Neutrophil (primary cell): ENCODE results near the gene PTPN2.

Source experiments
- H3K27ac ChIP-seq: fragments of 200-600 bp; sonication (generic); 2 replicates; pipeline ENCODE4 v1.5.1; 2016; ENCODE audit warnings: mild to moderate bottlenecking, moderate library complexity
- H3K27me3 ChIP-seq: fragments of 200-600 bp; sonication (generic); 2 replicates; pipeline ENCODE4 v1.6.0; 2016; ENCODE audit warnings: mild to moderate bottlenecking
- H3K36me3 ChIP-seq: fragments of 200-600 bp; sonication (generic); 2 replicates; pipeline ENCODE4 v1.5.1; 2017
- H3K4me1 ChIP-seq, 2 experiments: fragments of 200-600 bp in 1 of 2; sonication (generic) in 1 of 2; 1 replicate in 1 of 2; 2 replicates in 1 of 2; pipeline versions ENCODE4 v1.5.1 to v1.6.1; 2013 to 2016; ENCODE audit warnings: low read depth in 1 of 2, low read length in 1 of 2, mild to moderate bottlenecking in 1 of 2, moderate library complexity in 1 of 2; ENCODE audit not compliant: control insufficient read depth in 1 of 2, insufficient read depth in 1 of 2
- H3K4me3 ChIP-seq, 2 experiments: fragments of 200-600 bp in 1 of 2; sonication (generic) in 1 of 2; 1 replicate in 1 of 2; 2 replicates in 1 of 2; pipeline ENCODE4 v1.5.1; 2013 to 2016; ENCODE audit warnings: low read depth in 1 of 2, low read length in 1 of 2, mild to moderate bottlenecking in 1 of 2, moderate library complexity in 1 of 2
- H3K9me3 ChIP-seq: fragments of 200-600 bp; sonication (generic); 2 replicates; pipeline ENCODE4 v1.5.1; 2016
- CTCF ChIP-seq: fragments of 200-600 bp; sonication (generic); IDR thresholded peaks from 2 replicates; pipeline ENCODE4 v1.5.1; 2016; ENCODE audit warnings: antibody characterized with exemption

PTPN2 gene

GRCh38 chr18:12911929-12912703 is 28.1 kb upstream of the PTPN2 start:
- H3K9me3 ChIP-seq: no peaks in the 10 kb centered on the region
- H3K27me3 ChIP-seq: peaks cover 63% of the 10 kb centered on the region
- no peak overlapping the region for H3K27ac ChIP-seq
- H3K36me3 ChIP-seq: no peaks in the 10 kb centered on the region
- H3K4me1 ChIP-seq: peaks cover 15 to 16% of the 10 kb centered on the region in 2 experiments
- peak overlapping the region; percentile 54 to 56 for H3K4me3 ChIP-seq
- no peak for TF ChIP-seq CTCF

- Histone ChIP-seq H3K27ac (no peak overlapping the region), H3K4me3 (peak overlapping the region; percentile 54 to 56), H3K27me3 (peaks cover 68% of the 10 kb centered on the region), H3K9me3 (no peaks in the 10 kb centered on the region), H3K4me1 (peaks cover 15 to 16% of the 10 kb centered on the region in 2 experiments), H3K36me3 (no peaks in the 10 kb centered on the region)
- no peak for TF ChIP-seq CTCF
These were observed 27.2 kb upstream of the PTPN2 start for GRCh38 chr18:12911025-12911928.

GRCh38 chr18:12908706-12909105 is 24.7 kb upstream of the PTPN2 start:
- no peak for TF ChIP-seq CTCF
- peaks cover 68% of the 10 kb centered on the region for H3K27me3 ChIP-seq
- no peaks in the 10 kb centered on the region for H3K9me3 ChIP-seq
- H3K36me3 ChIP-seq: no peaks in the 10 kb centered on the region
- no peak overlapping the region for H3K4me3 ChIP-seq
- H3K27ac ChIP-seq: no peak overlapping the region
- H3K4me1 ChIP-seq: peaks cover 22% of the 10 kb centered on the region in 2 experiments

- H3K4me1 ChIP-seq: peaks cover 22 to 23% of the 10 kb centered on the region in 2 experiments
- H3K27ac ChIP-seq: no peak overlapping the region
- TF ChIP-seq CTCF: no peak
- H3K27me3 ChIP-seq: peaks cover 55% of the 10 kb centered on the region
- no peaks in the 10 kb centered on the region for H3K9me3 ChIP-seq
- H3K36me3 ChIP-seq: no peaks in the 10 kb centered on the region
- no peak overlapping the region for H3K4me3 ChIP-seq
These were observed 23.4 kb upstream of the PTPN2 start for GRCh38 chr18:12907258-12907925.

GRCh38 chr18:12906773-12907172 is 22.7 kb upstream of the PTPN2 start:
- Histone ChIP-seq H3K36me3 (no peaks in the 10 kb centered on the region), H3K4me3 (no peak overlapping the region), H3K27ac (no peak overlapping the region), H3K4me1 (peaks cover 18 to 20% of the 10 kb centered on the region in 2 experiments), H3K27me3 (peaks cover 49% of the 10 kb centered on the region), H3K9me3 (no peaks in the 10 kb centered on the region)
- TF ChIP-seq CTCF: no peak
